Thyroid gland (tissue), 4 donors: ENCODE measurements around the gene ACTR10. TPM values are rescaled to one million over a fixed set of nuclear protein-coding genes. Genes with fewer than 3 reads are reported as not detected.

Experiments
- DNase-seq, 2 donors: peaks; one replicate each; pipeline ENCODE4 v3.0.0-alpha.2; 2019
- H3K27ac ChIP-seq, 3 donors: fragments of 200-600 bp; sonication (generic); 1 replicate in 2 of 3; 2 replicates in 1 of 3; pipeline ENCODE4 v1.5.1; 2016 to 2019; ENCODE audit warnings: mild to moderate bottlenecking in 1 of 3, moderate library complexity in 1 of 3
- H3K27me3 ChIP-seq: fragments of 200-600 bp; sonication (generic); one replicate; pipeline ENCODE4 v1.5.1; 2019
- H3K36me3 ChIP-seq, 2 donors: fragments of 200-600 bp; sonication (generic); one replicate each; pipeline ENCODE4 v1.5.1; 2016 to 2019
- H3K4me1 ChIP-seq, 2 donors: fragments of 200-600 bp; sonication (generic); one replicate each; pipeline ENCODE4 v1.5.1; 2017 to 2019
- H3K4me3 ChIP-seq, 3 donors: fragments of 200-600 bp; sonication (generic); replicated peaks in 1 of 3; 1 replicate in 2 of 3; 2 replicates in 1 of 3; pipeline ENCODE4 v1.5.1; 2016; ENCODE audit warnings: mild to moderate bottlenecking in 1 of 3
- H3K9me3 ChIP-seq: fragments of 200-600 bp; sonication (generic); one replicate; pipeline ENCODE4 v1.5.1; 2017
- CTCF ChIP-seq, 6 experiments: fragments of 200-600 bp in 3 of 6; fragments of 450-650 bp in 3 of 6; sonication (generic) in 3 of 6; IDR thresholded peaks; one replicate each; pipeline ENCODE4 v1.5.1; 2016 to 2019; ENCODE audit warnings: antibody characterized with exemption in 6 of 6, mild to moderate bottlenecking in 2 of 6, inconsistent platforms in 1 of 6, moderate library complexity in 1 of 6
- POLR2A ChIP-seq, 2 donors: fragments of 450-650 bp; IDR thresholded peaks; one replicate each; pipeline ENCODE4 v1.6.1; 2017; ENCODE audit warnings: antibody characterized with exemption in 2 of 2, mild to moderate bottlenecking in 2 of 2, moderate library complexity in 1 of 2
- WGBS, 2 donors: methylation state at CpG; one replicate each; pipeline ENCODE4 v1.1.5; 2017; 5-methylcytosine and 5-hydroxymethylcytosine counted together
- intact Hi-C: fragments of 100-400 bp; cut with DNase I; formaldehyde crosslinking; loops from one replicate; pipeline ENCODE4 v1.15.1; 2023
- total RNA-seq, 4 donors: library from RNA; depleted of rRNA; stranded (reverse); fragments of >200 nt; gene quantifications; one replicate each; pipeline ENCODE4 v1.2.3, GENCODE V29; 2016

The ACTR10 gene
- total RNA-seq, 4 donors from 2014 or later, result 59.8 to 79.1 (median 69.0) TPM

- Histone ChIP-seq H3K27ac (no peak overlapping the region), H3K4me1 (peaks cover 9 to 18% of the 10 kb centered on the region in 2 donors), H3K27me3 (no peaks in the 10 kb centered on the region), H3K4me3 (no peak overlapping the region), H3K9me3 (no peaks in the 10 kb centered on the region), H3K36me3 (peaks cover 11 to 18% of the 10 kb centered on the region in 2 donors)
- intact Hi-C loops, result no loop called here
- TF ChIP-seq CTCF (IDR thresholded peaks at IDR 0.05) (no peak), POLR2A (IDR thresholded peaks at IDR 0.05) (no peak)
- DNase-seq, result no peak
- 88 to 92% methylated on average over 1 of the region's 1 CpG for WGBS, 2 donors
These were observed 76.3 kb downstream of the ACTR10 start for GRCh38 chr14:58276208-58276607.

- Histone ChIP-seq H3K4me3 (no peak overlapping the region), H3K4me1 (peaks cover 18 to 33% of the 10 kb centered on the region in 2 donors), H3K27ac (no peak overlapping the region), H3K36me3 (peaks cover 0 to 5% of the 10 kb centered on the region in 2 donors), H3K9me3 (no peaks in the 10 kb centered on the region), H3K27me3 (no peaks in the 10 kb centered on the region)
- intact Hi-C loops, result no loop called here
- DNase-seq, result no peak
- TF ChIP-seq POLR2A (IDR thresholded peaks at IDR 0.05), result no peak
- no peak for TF ChIP-seq CTCF (IDR thresholded peaks at IDR 0.05)
- WGBS, 2 donors, result 96% methylated on average over 8 of the region's 8 CpGs
These were observed 78.2 kb downstream of the ACTR10 start for GRCh38 chr14:58278177-58278576.

- intact Hi-C loops, result no loop called here
- H3K27me3 ChIP-seq, result no peaks in the 10 kb centered on the region
- H3K36me3 ChIP-seq, result peaks cover 16 to 21% of the 10 kb centered on the region in 2 donors
- H3K4me1 ChIP-seq, result peaks cover 13 to 27% of the 10 kb centered on the region in 2 donors
- no peaks in the 10 kb centered on the region for H3K9me3 ChIP-seq
- 24 to 30% methylated on average over 4 of the region's 4 CpGs for WGBS, 2 donors
- H3K27ac ChIP-seq, result peak overlapping the region; percentile 57 to 74 (median 72)
- H3K4me3 ChIP-seq, result no peak overlapping the region
- no peak for TF ChIP-seq POLR2A (IDR thresholded peaks at IDR 0.05)
- no peak for TF ChIP-seq CTCF (IDR thresholded peaks at IDR 0.05)
- peak; percentile 19 to 59 for DNase-seq
These were observed 81.2 kb downstream of the ACTR10 start for GRCh38 chr14:58280954-58281787.

- Histone ChIP-seq H3K4me3 (no peak overlapping the region), H3K27me3 (no peaks in the 10 kb centered on the region), H3K27ac (peak overlapping the region; percentile 57 to 74 (median 72)), H3K9me3 (no peaks in the 10 kb centered on the region), H3K4me1 (peaks cover 14 to 26% of the 10 kb centered on the region in 2 donors), H3K36me3 (peaks cover 19 to 26% of the 10 kb centered on the region in 2 donors)
- DNase-seq, result no peak
- 81 to 82% methylated on average over 3 of the region's 3 CpGs for WGBS, 2 donors
- intact Hi-C loops, result no loop called here
- TF ChIP-seq POLR2A (IDR thresholded peaks at IDR 0.05) (no peak), CTCF (IDR thresholded peaks at IDR 0.05) (no peak)
These were observed 82.0 kb downstream of the ACTR10 start for GRCh38 chr14:58281969-58282368.

- WGBS, 2 donors, result 88 to 89% methylated on average over 4 of the region's 4 CpGs
- no peak for TF ChIP-seq POLR2A (IDR thresholded peaks at IDR 0.05)
- TF ChIP-seq CTCF (IDR thresholded peaks at IDR 0.05), result no peak
These were observed 83.1 kb downstream of the ACTR10 start for GRCh38 chr14:58282925-58283593.

More at GRCh38 chr14:58282925-58283593, 83.1 kb downstream of the ACTR10 start:
- H3K4me3 ChIP-seq, result no peak overlapping the region
- peaks cover 24 to 34% of the 10 kb centered on the region in 2 donors for H3K4me1 ChIP-seq
- intact Hi-C loops, result no loop called here
- H3K36me3 ChIP-seq, result peaks cover 19 to 23% of the 10 kb centered on the region in 2 donors
- H3K27me3 ChIP-seq, result no peaks in the 10 kb centered on the region
- H3K27ac ChIP-seq, result no peak overlapping the region
- DNase-seq, result no peak
- H3K9me3 ChIP-seq, result no peaks in the 10 kb centered on the region
